GM18499 (cell line): Measurements from ENCODE around the gene FEM1C.
A peak's percentile ranks its signal among the peaks of the same experiment; 100 is the strongest.

Source experiments
- ATAC-seq: cut with Tn5 transposase; IDR thresholded peaks from one replicate; pipeline ENCODE4 v1.9.1; 2021; ENCODE audit warnings: moderate number of reproducible peaks; ENCODE audit not compliant: insufficient read depth, unreplicated experiment

FEM1C gene

DNA sequence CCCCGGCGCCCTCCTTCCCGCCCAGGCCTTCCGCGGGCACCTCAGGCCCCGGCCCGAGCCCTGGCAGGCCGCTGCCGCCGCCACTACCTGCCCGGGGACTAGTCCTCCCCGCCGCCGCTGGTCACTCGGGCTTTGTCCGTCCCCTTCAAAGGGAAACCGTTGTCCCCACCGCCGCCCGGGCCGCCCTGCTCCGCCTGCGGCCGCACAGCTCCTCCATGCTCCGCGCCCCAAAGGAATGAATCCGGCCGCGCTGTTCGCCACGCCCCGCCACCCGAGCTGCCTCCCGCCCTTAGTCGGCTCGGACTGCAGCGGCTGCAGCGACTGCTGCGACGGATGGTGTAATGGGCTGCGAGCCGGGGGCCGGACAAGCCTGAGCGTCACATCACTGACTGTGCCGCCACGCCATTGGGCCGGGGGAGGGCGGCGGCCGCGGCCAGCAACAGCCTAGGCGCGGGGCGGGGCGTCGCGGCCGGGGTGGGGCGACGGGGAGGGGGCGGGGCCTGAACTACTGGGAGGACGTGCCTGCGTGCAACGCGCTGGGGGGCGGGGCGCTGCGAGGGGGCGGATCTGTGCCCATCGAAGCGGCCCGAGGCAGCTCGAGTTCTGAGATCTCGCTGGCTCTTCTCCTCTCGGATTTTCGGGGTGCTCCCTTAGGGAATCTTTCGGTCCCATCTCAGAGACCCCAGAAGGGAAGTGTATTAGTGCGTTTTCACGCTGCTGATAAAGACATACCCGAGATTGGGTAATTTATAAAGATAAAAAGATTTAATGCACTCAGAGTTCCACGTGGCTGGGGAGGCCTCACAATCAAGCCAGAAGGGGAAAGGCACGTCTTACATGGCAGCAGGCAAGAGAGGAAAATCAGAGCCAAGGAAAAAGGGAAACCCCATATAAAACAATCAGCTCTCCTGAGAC is at the start of gene FEM1C:
Gene FEM1C (minus strand): TSS at position 340 of the 915 bp plus-strand sequence. CDS start 1,282 bp downstream, outside the sequence.
- peak; percentile 94 for ATAC-seq

GRCh38 chr5:115589043-115589442 is 44.5 kb upstream of the FEM1C start:
- no peak for ATAC-seq

DNA sequence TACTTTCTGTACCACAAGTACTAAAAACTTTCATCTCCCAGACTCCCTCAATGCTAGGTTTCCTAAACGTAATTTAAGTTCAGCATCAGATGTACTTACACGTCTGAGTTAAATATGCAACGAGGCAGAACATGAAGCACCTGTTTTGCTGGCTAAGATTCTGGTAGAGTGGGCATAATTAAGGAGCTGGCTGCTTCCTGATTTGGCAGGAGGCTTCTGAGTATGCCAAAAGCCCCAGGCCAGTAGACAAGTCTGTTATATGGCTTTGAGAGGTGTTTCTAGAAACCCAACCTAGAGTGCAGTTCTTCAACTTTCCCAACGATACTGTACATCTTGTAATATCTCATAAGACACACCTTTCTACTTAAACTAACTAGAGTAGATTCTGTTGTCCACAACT is 44.1 kb upstream of the FEM1C start:
- ATAC-seq: no peak

- no peak for ATAC-seq
Measured at GRCh38 chr5:115586525-115587146, 42.1 kb upstream of the FEM1C start.

DNA sequence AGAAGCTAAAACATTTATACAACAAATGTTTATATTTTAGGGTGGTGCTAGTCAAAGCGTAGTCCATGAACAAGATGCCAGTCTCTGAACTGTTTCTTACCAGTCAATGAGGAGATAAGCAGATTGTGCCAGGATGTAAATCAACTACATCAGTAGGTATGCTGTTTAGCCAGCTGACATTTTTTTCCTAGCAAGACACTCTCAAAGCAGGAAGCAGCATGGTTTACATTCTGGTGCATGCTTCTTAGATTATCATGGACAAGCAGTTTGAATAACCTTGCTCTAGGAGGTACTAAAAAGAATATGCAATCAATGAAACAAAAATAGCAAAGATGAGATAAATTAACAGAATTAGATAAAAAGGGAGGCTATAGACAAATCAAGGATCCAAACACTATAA is 40.7 kb upstream of the FEM1C start:
- no peak for ATAC-seq

GRCh38 chr5:115584501-115584900 is 39.9 kb upstream of the FEM1C start:
- ATAC-seq: no peak

GRCh38 chr5:115583474-115583873 is 38.9 kb upstream of the FEM1C start:
- ATAC-seq: no peak

DNA sequence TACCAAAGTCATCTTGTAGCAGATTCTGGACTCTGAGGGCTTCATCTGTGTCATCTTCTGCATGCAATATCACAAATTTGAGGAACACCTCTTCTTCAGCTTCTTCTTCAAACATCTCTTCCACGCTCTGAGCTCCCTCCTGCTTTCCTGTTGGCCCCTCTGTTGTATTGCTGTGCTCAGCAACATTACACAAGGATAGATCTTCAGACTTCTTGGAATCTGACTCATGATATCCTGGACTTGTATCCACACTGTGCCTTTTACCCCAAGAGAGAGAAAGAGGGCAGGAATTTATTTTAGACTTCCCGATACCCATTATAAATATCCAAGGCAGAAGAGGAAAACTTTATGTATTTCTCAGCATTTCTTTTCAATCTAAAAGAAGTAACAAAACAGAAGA is 36.4 kb upstream of the FEM1C start:
- no peak for ATAC-seq

DNA sequence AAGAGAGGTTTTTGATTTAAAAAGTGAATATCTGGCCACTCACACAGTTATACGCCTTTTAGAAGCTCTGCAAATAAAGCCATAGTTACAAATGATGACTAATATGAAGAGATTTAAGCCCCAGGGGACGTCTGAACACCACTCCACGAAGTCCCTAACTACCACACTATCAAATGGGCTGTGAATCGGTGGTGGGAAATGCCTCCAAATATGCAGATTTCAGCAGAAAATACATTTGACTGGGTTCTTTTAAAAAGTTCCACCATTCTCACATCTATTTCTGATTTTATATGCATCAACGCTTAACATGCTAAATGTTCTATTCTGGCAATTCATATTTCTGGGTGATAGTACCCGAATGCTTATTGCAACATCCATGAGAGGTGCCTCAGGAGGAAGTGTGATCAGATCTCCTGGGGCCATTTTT is 35.2 kb upstream of the FEM1C start:
- ATAC-seq: peak; percentile 46

DNA sequence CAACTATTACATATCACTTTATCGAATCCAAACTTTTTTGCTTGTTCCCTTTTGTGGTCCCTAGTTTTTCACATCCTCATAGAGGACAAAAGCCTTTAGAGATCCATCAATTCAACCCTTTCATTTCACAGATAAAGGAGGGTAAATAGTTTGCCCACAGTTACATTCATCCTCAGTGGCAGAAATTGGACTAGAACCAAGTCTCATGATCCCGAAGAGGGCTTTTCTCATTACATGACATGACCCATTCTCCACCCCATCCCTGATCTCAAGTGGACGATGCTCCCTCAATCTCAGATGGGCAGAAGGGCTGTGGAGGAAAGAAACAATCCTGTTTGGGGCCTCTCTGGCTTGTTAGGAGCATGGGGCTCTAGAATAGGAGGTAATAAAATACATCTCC is 34.6 kb upstream of the FEM1C start:
- ATAC-seq: no peak

DNA sequence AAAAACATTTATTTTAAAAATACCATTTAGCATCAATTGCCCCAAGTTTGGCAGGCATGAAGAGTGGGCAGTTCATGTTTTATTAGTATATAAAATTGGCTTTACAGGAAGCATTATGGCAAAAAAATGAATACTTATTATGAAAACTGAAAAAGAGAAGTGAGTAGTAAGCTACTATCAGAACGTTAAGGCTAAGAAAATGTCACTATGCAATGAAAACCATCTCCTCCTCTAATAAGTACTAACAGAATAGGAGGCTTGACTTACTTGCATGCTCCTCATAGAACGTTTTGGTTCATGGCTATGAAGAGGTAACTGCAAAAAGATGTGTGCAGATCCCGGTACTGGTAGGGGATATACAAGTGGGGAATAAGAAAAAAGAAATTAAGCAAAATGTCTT is 34.1 kb upstream of the FEM1C start:
- ATAC-seq: peak; percentile 43

DNA sequence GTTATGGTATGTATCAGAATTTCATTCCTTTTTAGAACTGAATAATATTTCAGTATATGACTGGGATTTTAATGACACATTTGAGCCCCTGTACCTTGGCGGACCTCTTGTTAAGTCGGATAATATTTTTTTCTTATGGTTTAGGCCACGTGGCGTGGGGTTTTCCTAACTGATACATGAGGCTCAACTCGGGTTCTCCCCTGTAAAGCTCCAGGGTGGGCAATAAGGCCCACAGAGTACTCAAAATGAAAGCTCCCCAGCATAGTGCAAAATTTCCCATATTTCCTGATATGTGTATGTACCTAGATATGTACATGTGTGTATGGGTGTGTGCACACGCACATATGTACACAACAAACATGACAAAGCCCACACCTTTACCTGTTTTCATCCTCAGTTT is 33.2 kb upstream of the FEM1C start:
- ATAC-seq: no peak

DNA sequence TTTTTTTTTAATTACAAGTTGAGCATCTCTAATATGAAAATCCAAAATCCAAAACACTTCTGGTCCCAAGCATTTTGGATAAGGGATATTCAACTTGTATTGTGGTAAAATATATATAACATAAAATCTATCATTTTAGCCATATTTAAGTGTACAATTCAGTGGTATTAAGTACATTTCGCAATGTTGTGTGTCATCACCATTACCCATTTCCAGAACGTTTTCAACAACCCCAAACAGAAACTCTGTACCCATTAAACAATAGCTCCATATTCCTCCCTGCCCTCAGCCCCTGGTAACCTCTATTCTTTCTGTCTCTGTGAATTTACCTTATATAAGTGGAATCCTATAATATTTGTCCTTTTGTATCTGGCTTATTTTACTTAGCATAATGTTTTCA is 32.8 kb upstream of the FEM1C start:
- no peak for ATAC-seq

GRCh38 chr5:115575167-115576070 is 30.8 kb upstream of the FEM1C start:
- ATAC-seq: no peak

DNA sequence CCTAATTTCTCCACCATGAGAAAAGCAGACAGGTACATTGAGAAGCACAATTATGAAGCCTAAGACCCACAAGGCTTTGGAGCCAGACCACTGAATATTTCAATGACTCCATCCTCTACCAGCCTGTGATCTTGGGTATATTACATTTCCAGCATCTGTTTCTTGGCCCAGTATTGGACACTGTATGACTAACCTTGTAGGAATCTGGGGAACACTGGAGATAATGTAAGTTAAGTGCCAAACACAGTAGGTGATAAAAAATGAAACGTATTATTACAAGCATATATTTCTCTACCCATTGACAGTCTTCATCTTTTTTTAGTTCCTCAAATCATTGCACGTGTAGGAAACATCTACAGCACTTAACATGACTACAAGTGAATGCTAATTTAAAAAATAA is 28.6 kb upstream of the FEM1C start:
- ATAC-seq: no peak

DNA sequence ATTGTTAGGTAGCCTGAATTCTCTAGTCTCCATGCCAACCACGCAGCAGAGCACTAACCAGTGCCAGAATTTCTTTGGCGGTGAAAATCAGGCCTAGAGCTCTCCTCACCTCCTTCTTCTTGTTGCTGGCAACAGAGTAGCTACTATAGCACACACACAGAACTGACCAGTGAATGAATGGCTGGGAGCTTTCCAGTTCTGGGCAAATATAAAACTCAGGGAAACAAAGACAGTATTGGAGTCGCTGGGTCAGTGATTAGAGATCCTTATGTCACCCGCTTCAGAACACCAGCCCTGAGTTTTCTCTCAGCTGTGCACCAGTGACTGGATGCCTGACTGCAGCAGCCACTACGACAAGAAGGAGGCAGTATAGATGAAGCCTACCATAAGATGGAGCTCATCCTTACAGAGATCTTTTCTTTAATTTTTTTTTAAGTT is 26.9 kb upstream of the FEM1C start:
- ATAC-seq: no peak

- ATAC-seq: no peak
Measured at GRCh38 chr5:115568668-115569067, 24.1 kb upstream of the FEM1C start.

DNA sequence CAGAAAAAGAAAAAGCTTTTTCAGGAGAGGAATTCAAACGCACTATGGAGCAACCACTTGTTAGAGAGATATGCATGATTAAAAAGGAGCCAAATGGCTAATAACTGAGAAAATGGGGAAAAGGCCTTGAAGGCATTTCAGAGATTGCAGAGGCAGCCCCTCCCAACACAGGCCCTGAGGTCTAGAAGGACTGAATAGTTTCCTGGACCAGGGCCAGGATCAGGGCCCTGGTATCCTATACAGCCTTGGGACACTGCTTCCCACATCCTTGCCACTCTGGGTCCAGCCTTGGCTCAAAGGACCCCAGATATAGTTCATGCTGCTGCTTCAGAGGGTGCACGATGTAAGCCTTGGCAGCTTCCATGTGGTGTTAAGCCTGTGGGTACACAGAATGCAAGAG is 20.7 kb upstream of the FEM1C start:
- ATAC-seq: no peak

- no peak for ATAC-seq
Measured at GRCh38 chr5:115561176-115561575, 16.6 kb upstream of the FEM1C start.

GRCh38 chr5:115559524-115559923 is 14.9 kb upstream of the FEM1C start:
- ATAC-seq: no peak
